ENCODE measurements around the gene RUNX2.

Gene RUNX2

GRCh38 chr6:45617441-45617840 is 289.3 kb downstream of the RUNX2 start:
- DNase-seq (ENCODE audit: low read depth, low spot score) = no peak

DNA sequence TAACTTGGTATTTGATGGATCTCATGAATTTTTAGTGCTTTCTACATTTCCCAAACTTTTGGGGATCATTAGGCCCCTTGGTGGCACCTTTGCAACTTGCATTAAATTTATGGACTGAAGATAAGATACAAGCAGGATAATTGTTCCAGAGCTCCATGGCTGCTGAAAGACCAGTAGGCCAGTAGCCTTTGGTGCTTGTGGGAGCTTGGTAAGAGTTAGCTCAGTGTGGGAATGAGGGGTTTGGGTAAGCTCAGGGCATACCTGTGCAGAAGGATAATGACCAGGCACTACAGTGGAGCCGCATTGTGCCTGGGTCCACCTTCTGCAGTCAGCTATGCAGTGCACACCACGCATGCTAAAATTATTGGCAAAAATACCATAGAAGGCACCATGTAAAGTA is 290.1 kb downstream of the RUNX2 start:
- DNase-seq (ENCODE audit: low read depth, low spot score) = no peak

DNA sequence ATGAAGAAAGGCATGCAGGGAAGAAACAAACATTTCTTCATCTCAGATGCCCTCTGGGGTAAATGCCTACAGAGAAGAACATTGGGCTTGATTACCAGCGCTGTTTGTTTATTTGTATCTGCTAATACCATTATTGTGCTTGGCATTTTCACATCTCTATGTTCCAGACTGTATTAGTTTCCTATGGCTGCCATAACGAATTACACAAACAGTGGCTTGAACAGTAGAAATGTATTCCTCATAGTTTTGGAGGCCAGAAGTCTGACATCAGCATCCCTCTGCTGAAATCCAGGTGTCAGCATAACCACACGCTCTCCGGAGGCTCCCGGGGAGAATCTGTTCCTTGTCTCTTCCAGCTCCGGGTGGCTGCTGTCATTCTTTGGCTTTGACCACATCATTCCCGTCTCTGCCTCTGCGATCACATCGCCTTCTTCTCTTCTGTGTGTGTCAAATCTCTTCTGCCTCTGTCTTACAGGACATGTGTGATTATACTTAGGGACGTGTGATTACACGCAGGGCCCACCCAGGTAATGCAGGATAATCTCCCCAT is 291.2 kb downstream of the RUNX2 start:
- DNase-seq (ENCODE audit: low read depth, low spot score) = no peak

- DNase-seq (ENCODE audit: low read depth, low spot score) = no peak
Measured at GRCh38 chr6:45619994-45620471, 291.9 kb downstream of the RUNX2 start.

GRCh38 chr6:45624228-45624627 is 296.1 kb downstream of the RUNX2 start:
- DNase-seq (ENCODE audit: low read depth, low spot score) = no peak

GRCh38 chr6:45625191-45625664 is 297.1 kb downstream of the RUNX2 start:
- no peak for DNase-seq (ENCODE audit: low read depth, low spot score)

GRCh38 chr6:45626087-45626891 is 298.2 kb downstream of the RUNX2 start:
- no peak for DNase-seq (ENCODE audit: low read depth, low spot score)

GRCh38 chr6:45630314-45630713 is 302.2 kb downstream of the RUNX2 start:
- DNase-seq (ENCODE audit: low read depth, low spot score) = no peak

- DNase-seq (ENCODE audit: low read depth, low spot score) = no peak
Measured at GRCh38 chr6:45630801-45631200, 302.7 kb downstream of the RUNX2 start.

GRCh38 chr6:45631396-45631795 is 303.3 kb downstream of the RUNX2 start:
- no peak for DNase-seq (ENCODE audit: low read depth, low spot score)

DNA sequence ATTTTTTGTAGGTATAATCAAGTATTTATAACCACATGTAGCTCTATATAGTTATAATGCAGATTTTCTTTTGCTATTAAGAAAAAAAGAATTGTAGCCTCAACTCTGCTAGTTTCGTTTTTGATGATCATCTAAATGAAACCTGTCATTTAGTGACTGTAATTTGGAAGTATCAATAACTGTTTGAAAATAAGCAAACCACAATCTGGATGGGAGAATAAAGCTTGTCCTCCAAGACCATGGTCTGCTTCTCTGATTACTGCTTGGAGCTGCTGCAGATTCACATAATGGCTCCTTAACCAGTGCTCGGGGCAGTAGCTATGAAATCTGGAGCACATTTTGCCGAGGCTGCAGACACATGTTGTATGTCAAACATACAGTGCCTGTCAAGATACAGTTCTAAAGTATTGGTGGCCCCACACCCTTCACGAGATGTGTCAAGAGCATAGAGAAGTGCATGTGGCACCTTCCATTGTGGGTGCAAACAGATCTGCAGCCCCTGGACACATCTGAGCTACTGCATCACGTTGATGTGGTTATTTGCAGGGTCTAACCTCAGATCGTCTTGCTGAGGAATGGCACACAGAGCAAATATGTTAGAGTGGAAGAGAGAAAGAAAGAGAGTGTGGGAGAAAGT is 305.3 kb downstream of the RUNX2 start:
- no peak for DNase-seq (ENCODE audit: low read depth, low spot score)

- no peak for DNase-seq (ENCODE audit: low read depth, low spot score)
Measured at GRCh38 chr6:45634231-45634630, 306.1 kb downstream of the RUNX2 start.

GRCh38 chr6:45635284-45635867 is 307.2 kb downstream of the RUNX2 start:
- DNase-seq (ENCODE audit: low read depth, low spot score) = no peak

DNA sequence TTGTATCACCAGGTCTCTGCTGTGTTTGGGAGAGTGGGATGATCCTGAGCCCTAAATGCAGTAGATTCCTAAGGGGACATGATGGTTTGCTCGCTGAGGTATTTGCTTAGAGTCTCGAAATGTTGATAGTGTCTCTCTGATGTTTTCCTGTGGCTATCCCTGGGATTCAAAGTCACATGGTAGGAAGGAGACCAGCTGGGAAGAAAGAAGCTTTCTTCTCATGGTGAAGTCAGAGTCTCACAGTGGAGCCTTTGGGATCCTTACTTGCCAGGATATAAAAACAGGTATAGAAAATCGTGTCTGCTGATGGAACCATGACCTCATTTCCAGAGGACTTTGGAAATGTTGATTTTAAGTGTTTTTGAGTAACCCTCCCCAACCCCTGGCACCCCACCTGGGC is 308.9 kb downstream of the RUNX2 start:
- DNase-seq (ENCODE audit: low read depth, low spot score) = no peak

GRCh38 chr6:45637611-45638257 is 309.6 kb downstream of the RUNX2 start:
- DNase-seq (ENCODE audit: low read depth, low spot score) = no peak

DNA sequence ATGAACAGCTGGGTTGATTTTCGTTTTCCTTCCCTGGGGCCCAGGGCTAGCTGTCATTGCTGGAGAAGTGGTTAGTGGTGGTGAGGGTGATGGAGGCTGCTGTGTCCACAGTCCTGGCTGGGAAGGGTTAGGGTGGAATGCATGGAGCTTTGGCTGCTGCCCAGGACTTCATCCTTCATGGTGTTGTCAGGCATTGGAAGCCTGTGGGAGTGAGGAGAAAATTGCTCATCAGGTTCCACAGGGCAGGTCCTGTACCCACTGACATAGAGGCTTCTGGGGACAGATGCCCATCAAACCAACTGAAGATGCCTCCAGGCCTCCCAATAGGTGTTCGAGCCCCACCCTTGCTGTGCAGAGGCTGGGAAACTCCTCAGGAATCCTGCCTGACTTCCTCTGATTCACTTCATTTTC is 312.0 kb downstream of the RUNX2 start:
- no peak for DNase-seq (ENCODE audit: low read depth, low spot score)

GRCh38 chr6:45640811-45641210 is 312.7 kb downstream of the RUNX2 start:
- DNase-seq (ENCODE audit: low read depth, low spot score) = no peak

GRCh38 chr6:45642331-45643125 is 314.4 kb downstream of the RUNX2 start:
- DNase-seq (ENCODE audit: low read depth, low spot score) = no peak

GRCh38 chr6:45643126-45643525 is 315.0 kb downstream of the RUNX2 start:
- DNase-seq (ENCODE audit: low read depth, low spot score) = no peak

DNA sequence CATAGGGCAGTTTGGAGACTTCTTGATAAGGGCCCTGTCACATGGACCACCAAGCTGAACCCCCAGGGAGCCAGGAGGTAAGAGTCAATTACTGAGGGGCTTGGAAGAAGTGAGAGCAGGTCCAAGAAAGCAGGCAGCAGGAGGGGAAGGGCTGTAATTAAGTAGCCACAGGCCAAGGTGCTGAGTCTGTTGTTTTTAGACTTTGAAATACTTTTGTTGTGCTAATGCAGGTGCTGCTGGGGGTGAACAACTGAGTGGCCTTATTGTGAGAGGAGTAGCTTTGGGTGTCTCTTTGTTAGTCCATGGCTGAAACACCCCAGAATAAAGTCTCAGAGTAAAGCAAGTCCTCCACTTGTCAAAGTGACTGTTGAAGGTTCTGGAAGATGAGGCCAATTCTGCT is 316.6 kb downstream of the RUNX2 start:
- no peak for DNase-seq (ENCODE audit: low read depth, low spot score)

DNA sequence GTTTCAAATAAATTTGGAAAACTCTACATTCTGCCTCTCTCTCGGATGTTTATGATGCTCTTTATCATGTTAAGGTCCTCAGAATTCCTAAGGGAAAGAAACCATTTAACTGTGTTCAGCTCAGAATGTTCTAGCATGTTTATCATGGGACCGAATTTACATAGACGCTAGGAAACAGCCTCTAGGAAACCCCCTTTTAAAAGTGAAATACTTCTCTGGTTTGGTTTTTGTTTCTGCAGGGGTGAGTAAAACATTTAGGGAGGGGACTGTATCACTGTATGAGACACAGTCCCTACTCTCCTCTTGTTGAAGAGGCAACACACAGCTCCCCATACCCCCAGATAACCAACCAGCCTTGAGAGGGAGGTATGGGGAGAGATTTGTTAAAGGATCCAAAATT is 317.2 kb downstream of the RUNX2 start:
- DNase-seq (ENCODE audit: low read depth, low spot score) = no peak
